Stimulated activated CD4-positive, alpha-beta T cell treated with anti-CD3 and anti-CD28 coated beads, Interleukin-15, amount 100 ng/mL, for 48 hours (primary cell): ENCODE measurements around the gene LAP3.

Source experiments
- DNase-seq, 2 donors: peaks; one replicate each; pipeline ENCODE4 v3.0.0-alpha.2; 2020; ENCODE audit warnings: low read depth in 2 of 2

Gene LAP3

DNA sequence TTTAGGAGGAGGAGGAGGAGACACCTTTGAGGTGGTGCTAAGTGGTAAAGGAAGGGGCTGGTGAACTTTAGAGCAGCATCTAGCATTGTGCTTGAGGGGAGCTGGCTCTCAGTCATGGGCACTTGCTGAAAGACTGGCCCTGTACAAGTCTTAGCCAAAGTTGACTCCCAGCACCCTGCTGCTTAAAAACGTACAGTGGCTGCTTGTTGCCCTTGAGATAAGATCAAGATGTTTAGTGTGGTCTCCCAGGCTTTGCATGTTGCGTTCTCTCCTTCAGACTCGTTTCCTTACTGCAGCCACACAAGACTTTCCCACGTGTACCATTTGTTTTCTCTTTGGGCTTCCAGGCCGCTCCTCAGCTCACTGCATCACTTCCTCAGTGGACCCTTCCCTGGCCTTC lies 39.3 kb downstream of the LAP3 start:
- no peak for DNase-seq

GRCh38 chr4:17618926-17619325 lies 41.9 kb downstream of the LAP3 start:
- no peak for DNase-seq

GRCh38 chr4:17619416-17620105 lies 42.6 kb downstream of the LAP3 start:
- no peak for DNase-seq

GRCh38 chr4:17623451-17624001 lies 46.5 kb downstream of the LAP3 start:
- DNase-seq = no peak

DNA sequence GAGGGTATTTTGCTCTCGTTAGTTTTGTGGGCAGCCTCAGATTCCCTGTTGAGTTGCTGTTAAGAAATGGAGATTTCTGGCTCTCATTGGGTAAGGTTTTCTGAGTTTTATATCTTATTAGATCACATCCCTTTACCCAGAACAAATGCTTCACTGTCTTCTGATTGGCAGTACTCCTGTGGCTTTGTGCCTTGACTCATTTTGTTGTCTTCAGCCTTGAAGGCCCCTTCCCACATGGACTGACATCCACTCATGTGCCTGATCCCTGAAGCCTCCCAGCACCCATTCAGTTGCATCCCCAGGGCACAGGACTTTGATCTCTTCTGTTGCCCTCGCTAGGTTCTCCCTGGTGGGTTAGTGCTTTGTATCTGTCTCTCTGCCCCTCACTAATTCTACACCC lies 47.8 kb downstream of the LAP3 start:
- DNase-seq = no peak

GRCh38 chr4:17630228-17630627 lies 53.2 kb downstream of the LAP3 start:
- DNase-seq = no peak

GRCh38 chr4:17633600-17633999 lies 56.6 kb downstream of the LAP3 start:
- DNase-seq = no peak

- no peak for DNase-seq
Observed at GRCh38 chr4:17635056-17635455, 58.1 kb downstream of the LAP3 start.

- DNase-seq = no peak
Observed at GRCh38 chr4:17636341-17636695, 59.3 kb downstream of the LAP3 start.

DNA sequence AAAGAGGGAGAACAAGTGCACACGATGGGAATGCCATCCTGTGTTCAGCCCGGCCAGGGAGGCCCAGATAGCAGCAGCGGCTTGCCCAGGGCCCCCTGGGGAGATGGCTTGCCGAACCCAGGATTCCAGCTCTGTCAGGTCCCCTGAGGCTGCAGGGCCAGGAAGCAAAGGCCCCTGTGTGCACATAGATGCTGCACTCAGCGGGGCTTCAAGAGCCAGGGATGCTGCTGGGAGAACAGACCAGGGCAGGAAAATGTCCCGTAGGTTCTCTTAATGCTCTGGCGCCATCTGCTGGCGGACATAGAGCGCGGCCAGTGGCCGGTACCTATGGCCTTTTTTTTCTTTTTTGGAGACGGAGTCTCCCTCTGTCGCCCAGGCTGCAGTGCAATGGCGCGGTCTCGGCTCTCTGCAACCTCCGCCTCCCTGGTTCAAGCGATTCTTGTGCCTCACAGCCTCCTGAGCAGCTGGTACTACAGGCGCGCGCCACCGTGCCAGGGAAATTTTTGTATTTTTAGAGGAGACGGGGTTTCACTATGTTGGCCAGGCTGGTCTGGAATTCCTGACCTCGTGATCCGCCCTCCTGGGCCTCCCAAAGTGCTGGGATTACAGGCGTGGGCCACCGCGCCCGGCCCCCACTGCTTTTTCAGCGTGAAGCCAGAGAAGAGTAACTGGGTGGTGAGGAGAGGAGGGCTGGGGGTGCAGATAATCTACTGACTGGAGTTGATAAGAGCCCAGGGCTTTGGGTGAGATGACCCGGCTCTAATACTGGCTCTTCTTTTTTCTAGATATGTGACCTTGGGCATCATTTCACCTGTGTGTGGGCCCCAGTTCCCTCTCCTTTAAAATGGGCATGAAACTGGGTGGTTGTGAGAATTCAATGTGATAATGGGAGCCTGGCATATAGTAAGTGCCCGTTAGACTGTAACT lies 60.0 kb downstream of the LAP3 start:
- peak; percentile 33 to 61 for DNase-seq

- no peak for DNase-seq
Observed at GRCh38 chr4:17639136-17639535, 62.1 kb downstream of the LAP3 start.

DNA sequence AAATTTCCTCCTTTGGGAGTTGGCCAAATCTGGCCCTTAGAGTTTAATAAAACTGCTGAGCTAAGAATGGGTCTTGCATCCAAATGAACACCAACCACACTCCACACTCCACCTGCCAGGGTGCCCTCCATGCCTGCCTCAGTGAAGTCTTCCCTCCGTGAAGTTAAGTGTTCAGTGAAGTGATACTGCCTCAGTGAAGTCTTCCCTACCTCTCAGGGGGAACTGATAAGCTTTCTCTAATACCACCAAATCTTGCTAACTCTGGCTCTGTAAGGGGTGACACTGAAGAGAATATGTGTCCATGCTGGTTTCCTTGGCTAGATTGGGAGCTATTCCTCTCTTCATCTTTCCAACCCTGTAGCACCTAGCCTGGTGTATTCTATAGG lies 65.4 kb downstream of the LAP3 start:
- DNase-seq = no peak

GRCh38 chr4:17646693-17647092 lies 69.7 kb downstream of the LAP3 start:
- DNase-seq = no peak

DNA sequence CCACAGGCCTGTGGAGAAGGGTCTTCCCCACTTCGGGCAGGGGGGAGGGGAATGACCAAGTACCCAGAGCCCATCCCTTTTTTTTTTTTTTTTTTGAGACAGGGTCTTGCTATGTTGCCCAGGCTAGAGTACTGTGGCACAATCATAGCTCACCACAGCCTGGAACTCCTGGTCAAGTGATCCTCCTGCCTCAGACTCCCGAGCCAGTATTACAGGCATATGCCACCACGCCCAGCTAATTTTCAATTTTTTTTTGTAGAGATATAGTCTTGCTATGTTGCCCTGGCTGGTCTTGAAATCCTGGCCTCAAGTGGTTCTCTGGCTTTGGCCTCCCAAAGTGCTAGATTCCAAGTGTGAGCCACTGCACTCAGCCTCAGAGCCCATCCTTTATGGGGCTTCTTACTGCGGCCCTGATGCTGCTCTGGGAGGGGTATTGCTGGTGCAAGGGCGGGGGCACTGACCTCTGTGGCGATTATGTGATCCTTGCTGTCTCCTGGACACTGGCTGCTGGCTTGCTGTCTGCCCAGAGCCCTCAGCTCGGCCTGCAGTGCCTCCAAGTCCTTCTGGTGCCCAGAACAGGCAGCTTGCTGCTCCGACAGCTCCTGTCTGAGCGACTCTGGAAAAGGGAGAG lies 70.3 kb downstream of the LAP3 start:
- DNase-seq = no peak

- no peak for DNase-seq
Observed at GRCh38 chr4:17647927-17648326, 70.9 kb downstream of the LAP3 start.

GRCh38 chr4:17650406-17650805 lies 73.4 kb downstream of the LAP3 start:
- DNase-seq = no peak

DNA sequence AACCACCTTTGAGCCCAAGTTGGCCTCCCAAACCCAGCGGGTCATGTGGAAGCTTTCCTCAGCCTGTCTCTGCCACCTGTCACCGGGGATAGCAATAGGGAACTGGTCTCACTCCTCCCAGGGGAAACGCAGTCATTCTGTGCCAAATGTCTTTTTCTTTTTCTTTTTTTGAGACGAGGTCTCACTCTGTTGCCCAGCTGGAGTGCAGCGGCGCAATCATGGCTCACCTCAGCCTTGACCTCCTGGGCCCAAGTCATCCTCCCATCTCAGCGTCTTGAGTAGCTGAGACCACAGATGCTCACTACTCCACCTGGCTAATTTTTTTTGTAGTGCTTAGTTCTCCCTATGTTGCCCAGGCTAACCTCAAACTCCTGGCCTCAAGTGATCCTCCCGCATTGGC lies 77.7 kb downstream of the LAP3 start:
- DNase-seq = no peak

DNA sequence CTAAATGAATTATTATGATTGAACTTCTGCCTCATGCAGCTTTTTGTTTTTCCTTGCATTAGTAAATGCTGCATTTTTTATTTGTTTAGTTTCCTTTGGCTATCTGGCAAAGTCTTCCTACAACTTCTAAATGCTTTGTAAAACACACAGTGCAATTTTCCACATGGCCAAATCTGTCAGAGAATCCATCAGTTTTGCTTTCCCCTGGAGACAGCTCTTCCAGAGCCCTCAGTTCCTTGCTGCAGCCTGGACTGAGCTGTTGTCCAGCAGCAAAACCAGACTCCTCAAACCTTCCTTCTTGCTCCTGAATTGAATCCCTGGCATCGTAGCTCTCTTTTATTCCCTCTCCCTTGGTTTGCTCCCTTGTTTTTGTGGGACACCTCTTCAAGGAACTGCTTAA lies 80.1 kb downstream of the LAP3 start:
- no peak for DNase-seq
